ENCODE data around the gene PSMB5. TPM values are rescaled to one million over a fixed set of nuclear protein-coding genes. Genes with fewer than 3 reads are reported as not detected.

Gene PSMB5
- total RNA-seq, 6 experiments from 2014 or later: 51.2 to 93.5 (median 59.1) TPM

DNA sequence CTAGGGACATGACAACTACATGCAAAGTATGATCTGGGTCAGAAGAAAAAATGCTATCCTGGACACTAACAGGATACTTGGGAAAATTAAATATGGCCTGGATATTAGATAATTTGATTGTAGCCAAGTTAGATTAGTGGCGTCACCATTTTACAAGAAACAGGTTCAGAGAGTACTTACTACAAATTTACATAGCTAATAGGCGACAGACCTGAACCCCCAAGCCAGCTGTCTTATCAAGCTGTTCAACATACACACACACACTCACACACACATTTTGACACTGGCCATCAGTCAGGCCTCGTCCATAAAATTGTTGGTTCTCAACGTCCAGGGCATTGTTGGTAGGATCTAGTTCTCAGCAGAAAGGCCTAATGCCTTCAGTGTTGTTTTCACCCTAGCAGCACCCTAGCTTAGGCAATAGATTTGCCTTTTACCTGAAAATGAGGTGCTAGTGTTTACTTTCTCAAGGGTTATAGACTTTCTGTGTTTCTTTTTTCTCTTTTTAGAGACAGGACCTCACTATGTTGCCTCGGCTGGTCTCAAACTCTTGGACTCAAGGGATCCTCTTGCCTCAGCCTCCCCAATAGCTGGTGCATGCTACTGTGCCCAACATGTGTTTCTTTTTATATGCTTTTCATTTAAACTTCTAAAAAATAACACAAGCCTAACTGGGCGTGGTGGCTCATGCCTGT, 21.5 kb downstream of the PSMB5 start:
- DNase-seq (no peak), ATAC-seq (no peak)
- H3K36me3 ChIP-seq: no peaks in the 10 kb centered on the region
- H3K9me3 ChIP-seq: no peaks in the 10 kb centered on the region
- TF ChIP-seq, protein P1, sequence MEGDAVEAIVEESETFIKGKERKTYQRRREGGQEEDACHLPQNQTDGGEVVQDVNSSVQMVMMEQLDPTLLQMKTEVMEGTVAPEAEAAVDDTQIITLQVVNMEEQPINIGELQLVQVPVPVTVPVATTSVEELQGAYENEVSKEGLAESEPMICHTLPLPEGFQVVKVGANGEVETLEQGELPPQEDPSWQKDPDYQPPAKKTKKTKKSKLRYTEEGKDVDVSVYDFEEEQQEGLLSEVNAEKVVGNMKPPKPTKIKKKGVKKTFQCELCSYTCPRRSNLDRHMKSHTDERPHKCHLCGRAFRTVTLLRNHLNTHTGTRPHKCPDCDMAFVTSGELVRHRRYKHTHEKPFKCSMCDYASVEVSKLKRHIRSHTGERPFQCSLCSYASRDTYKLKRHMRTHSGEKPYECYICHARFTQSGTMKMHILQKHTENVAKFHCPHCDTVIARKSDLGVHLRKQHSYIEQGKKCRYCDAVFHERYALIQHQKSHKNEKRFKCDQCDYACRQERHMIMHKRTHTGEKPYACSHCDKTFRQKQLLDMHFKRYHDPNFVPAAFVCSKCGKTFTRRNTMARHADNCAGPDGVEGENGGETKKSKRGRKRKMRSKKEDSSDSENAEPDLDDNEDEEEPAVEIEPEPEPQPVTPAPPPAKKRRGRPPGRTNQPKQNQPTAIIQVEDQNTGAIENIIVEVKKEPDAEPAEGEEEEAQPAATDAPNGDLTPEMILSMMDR (IDR thresholded peaks at IDR 0.05): no peak
- no peak for TF ChIP-seq POLR2A (IDR thresholded peaks at IDR 0.05)
- no peak overlapping the region for H3K27ac ChIP-seq
- WGBS (ENCODE audit: insufficient coverage, low coverage, low lambda C conversion rate, missing lambda C conversion rate): 74% methylated on average over 6 of the region's 6 CpGs
- H3K27me3 ChIP-seq: no peaks in the 10 kb centered on the region
- intact Hi-C loops (cut with DNase I): no loop called here
- H3K4me1 ChIP-seq: peaks cover 0 to 8% (median 0%) of the 10 kb centered on the region in 4 donors
- no peak overlapping the region for H3K4me3 ChIP-seq

DNA sequence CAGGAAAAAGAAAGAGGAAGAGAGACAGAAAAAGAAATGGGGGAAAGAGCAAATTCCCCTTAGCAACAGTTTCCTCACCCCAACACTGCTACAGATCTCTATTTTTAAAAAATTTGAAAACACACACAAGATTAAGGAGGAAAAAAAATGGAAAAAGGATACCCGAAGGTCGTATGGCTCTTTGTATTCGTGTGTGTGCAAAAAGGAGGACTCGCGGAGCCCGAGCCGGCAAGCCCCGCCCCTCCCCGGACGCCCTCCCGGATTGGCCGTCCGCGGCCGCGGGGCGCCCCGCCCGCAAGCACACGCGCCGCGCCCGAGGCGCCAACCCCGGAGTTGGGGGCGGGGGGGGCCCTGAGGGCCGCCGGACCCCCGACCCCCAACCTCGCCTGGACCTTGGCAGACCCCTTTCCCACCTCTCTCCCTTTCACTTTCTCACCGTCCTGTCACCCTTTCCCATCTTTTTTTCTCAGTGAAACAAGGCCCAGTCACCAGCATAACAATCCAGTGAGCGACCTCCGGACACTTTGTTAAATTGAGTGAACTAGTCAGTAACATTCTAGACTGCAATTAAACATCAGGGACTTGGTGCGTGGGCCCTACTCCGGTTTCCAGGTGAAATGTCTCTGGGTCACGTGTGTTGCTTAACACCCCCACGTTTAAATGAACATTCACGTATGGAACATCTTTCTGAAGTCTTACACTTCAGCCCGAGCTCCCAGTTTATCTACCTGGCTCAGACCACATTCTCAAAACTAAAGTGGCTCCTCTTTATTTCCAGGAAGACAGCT, 24.6 kb downstream of the PSMB5 start, which contains the start of gene C14orf93:
Gene C14orf93 (minus strand): TSS at position 205 of the 788 bp plus-strand sequence. CDS start 11,120 bp downstream, outside the sequence.
- Histone ChIP-seq H3K4me3 (peak within 1 kb of the TSS; percentile 38 to 65 (median 55)), H3K27me3 (no peaks in the 10 kb centered on the region), H3K36me3 (no peaks in the 10 kb centered on the region), H3K4me1 (peaks cover 0 to 19% (median 2%) of the 10 kb centered on the region in 4 donors), H3K27ac (peak within 1 kb of the TSS; percentile 67 to 74 (median 68)), H3K9me3 (no peaks in the 10 kb centered on the region)
- ATAC-seq (peak; percentile 53 to 69 (median 65)), DNase-seq (peak; percentile 87 to 88 (median 88))
- TF ChIP-seq POLR2A (IDR thresholded peaks at IDR 0.05): peak; percentile 39
- TF ChIP-seq, protein P1 (IDR thresholded peaks at IDR 0.05): no peak
- under 1% methylated on average over 14 of the region's 40 CpGs for WGBS (ENCODE audit: insufficient coverage, low coverage, low lambda C conversion rate, missing lambda C conversion rate)
- intact Hi-C loops (cut with DNase I): no loop called here

DNA sequence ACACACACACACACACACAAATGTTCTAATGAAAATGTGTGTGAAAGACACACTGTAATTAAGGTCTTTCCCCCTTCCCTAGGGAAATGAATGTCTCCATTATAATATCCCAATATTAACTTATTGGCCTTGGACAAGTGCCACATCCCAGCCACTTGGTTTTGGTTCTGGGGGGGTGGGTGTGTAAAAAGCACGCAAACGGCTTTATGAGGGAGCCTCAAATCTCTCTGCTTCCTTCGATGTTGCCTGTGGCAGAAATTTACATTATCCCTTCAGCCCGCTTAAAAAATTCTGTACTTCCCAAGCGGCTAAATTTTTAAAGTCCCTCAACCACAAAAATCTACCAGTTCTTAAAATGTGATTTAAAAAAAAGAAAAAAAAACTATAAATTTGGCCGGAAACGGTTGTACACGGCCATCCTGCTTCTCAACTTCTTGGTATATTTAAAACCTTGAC, 25.2 kb downstream of the PSMB5 start:
- H3K9me3 ChIP-seq: no peaks in the 10 kb centered on the region
- ATAC-seq (no peak), DNase-seq (no peak)
- H3K27ac ChIP-seq: peak overlapping the region; percentile 67 to 74 (median 68)
- no peaks in the 10 kb centered on the region for H3K27me3 ChIP-seq
- 30% methylated on average over 8 of the region's 8 CpGs for WGBS (ENCODE audit: insufficient coverage, low coverage, low lambda C conversion rate, missing lambda C conversion rate)
- TF ChIP-seq, protein P1 (IDR thresholded peaks at IDR 0.05): no peak
- no peak for TF ChIP-seq POLR2A (IDR thresholded peaks at IDR 0.05)
- peaks cover 0 to 19% (median 2%) of the 10 kb centered on the region in 4 donors for H3K4me1 ChIP-seq
- intact Hi-C loops (cut with DNase I): no loop called here
- H3K36me3 ChIP-seq: no peaks in the 10 kb centered on the region
- H3K4me3 ChIP-seq: peak overlapping the region; percentile 38 to 65 (median 55)

DNA sequence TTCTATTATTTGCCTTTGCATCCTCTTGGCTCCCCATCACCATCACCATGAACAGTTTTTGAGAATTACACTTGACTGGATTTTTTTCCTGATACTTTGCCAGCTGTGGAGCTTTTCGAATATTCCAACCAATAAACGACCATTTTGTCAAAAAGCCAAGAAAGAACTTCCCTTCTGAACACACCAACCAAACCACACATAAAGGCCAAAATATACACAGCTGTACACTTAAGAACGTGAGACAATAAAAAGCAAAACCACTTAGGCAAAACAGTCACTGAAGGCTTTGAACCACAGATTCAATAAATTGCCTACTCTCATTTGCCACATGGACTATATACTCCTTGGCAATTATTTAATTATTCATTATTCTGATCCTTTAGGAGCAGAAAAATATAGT, 25.9 kb downstream of the PSMB5 start:
- TF ChIP-seq, protein P1 (IDR thresholded peaks at IDR 0.05): no peak
- no peak for TF ChIP-seq POLR2A (IDR thresholded peaks at IDR 0.05)
- no peak for ATAC-seq
- no peak overlapping the region for H3K27ac ChIP-seq

More for the DNA sequence above, 25.9 kb downstream of the PSMB5 start:
- no peak overlapping the region for H3K4me3 ChIP-seq
- intact Hi-C loops (cut with DNase I): no loop called here
- H3K27me3 ChIP-seq: no peaks in the 10 kb centered on the region
- H3K4me1 ChIP-seq: peaks cover 0 to 19% (median 2%) of the 10 kb centered on the region in 4 donors
- no peak for DNase-seq
- H3K36me3 ChIP-seq: no peaks in the 10 kb centered on the region
- 41% methylated on average over 3 of the region's 3 CpGs for WGBS (ENCODE audit: insufficient coverage, low coverage, low lambda C conversion rate, missing lambda C conversion rate)
- no peaks in the 10 kb centered on the region for H3K9me3 ChIP-seq

All from right lobe of liver (tissue), 6 donors.